GM18520 (cell line): ENCODE data around the gene ADCY10.
"Not testable (repeated sequence)": the region's sequence is repeated elsewhere in the genome, so short reads cannot be mapped to it uniquely, and the experiment has no call there.

Experiments
- ATAC-seq: cut with Tn5 transposase; IDR thresholded peaks from one replicate; pipeline ENCODE4 v1.9.1; 2021; ENCODE audit not compliant: unreplicated experiment

The ADCY10 gene

GRCh38 chr1:167926486-167926997 lies 12.6 kb upstream of the ADCY10 start:
- no peak for ATAC-seq

- no peak for ATAC-seq
Observed at GRCh38 chr1:167924543-167925231, 10.8 kb upstream of the ADCY10 start.

GRCh38 chr1:167924102-167924501 lies 10.2 kb upstream of the ADCY10 start:
- no peak for ATAC-seq

- ATAC-seq: no peak
Observed at GRCh38 chr1:167923324-167924056, 9.6 kb upstream of the ADCY10 start.

GRCh38 chr1:167922611-167923074 lies 8.7 kb upstream of the ADCY10 start:
- ATAC-seq: no peak

GRCh38 chr1:167922023-167922422 lies 8.1 kb upstream of the ADCY10 start:
- no peak for ATAC-seq

GRCh38 chr1:167916766-167917511 lies 3.0 kb upstream of the ADCY10 start:
- no peak for ATAC-seq

GRCh38 chr1:167915569-167915968 lies 1.6 kb upstream of the ADCY10 start:
- ATAC-seq: no peak

GRCh38 chr1:167912294-167912693 lies 1.6 kb downstream of the ADCY10 start:
- ATAC-seq: no peak

GRCh38 chr1:167911413-167911812 lies 2.5 kb downstream of the ADCY10 start:
- no peak for ATAC-seq

GRCh38 chr1:167910530-167910929 lies 3.4 kb downstream of the ADCY10 start:
- ATAC-seq: no peak

GRCh38 chr1:167909691-167910180 lies 4.2 kb downstream of the ADCY10 start:
- ATAC-seq: no peak

- ATAC-seq: no peak
Observed at GRCh38 chr1:167905671-167906070, 8.3 kb downstream of the ADCY10 start.

- no peak for ATAC-seq
Observed at GRCh38 chr1:167905182-167905581, 8.8 kb downstream of the ADCY10 start.

- ATAC-seq: no peak
Observed at GRCh38 chr1:167904652-167905130, 9.2 kb downstream of the ADCY10 start.

- no peak for ATAC-seq
Observed at GRCh38 chr1:167900907-167901306, 13.0 kb downstream of the ADCY10 start.

- peak; percentile 69 for ATAC-seq
Observed at GRCh38 chr1:167899253-167899681, 14.7 kb downstream of the ADCY10 start.

- ATAC-seq: no peak
Observed at GRCh38 chr1:167898578-167899222, 15.2 kb downstream of the ADCY10 start.

- no peak for ATAC-seq
Observed at GRCh38 chr1:167893798-167894197, 20.1 kb downstream of the ADCY10 start.

GRCh38 chr1:167890400-167890799 lies 23.5 kb downstream of the ADCY10 start:
- no peak for ATAC-seq

- ATAC-seq: not testable (repeated sequence)
Observed at GRCh38 chr1:167887187-167887586, 26.7 kb downstream of the ADCY10 start.
